ENCODE results near the gene ELOVL7. TPM values are rescaled to one million over a fixed set of nuclear protein-coding genes. Genes with fewer than 3 reads are reported as not detected.

Gene ELOVL7
- total and polyA plus RNA-seq, 2 of the 8 experiments (the other 6 are each of a cell fraction or from before 2014, with no cell fraction given), result 3.1 to 5.1 TPM

DNA sequence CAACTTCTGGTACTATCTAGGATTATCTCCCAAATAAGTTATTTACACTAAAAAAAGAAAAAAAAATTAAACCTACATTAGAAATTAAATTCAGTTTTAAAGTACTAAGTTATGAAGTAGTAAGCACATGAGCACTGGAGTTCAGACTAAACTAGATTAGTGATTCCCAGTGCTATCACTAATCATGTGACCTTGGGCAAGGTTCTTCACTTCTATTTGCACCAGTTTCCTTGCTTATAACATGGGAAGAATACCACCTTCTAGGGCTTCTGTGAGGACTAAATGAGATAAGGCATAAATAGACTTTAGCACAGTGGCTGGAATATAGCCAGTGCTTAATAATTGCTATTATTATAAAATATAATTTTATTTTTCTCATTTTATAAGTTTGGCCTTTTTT lies 10.5 kb downstream of the ELOVL7 start:
- no peak overlapping the region for H2BK5ac ChIP-seq (ENCODE audit: low read depth, low read length)
- H3K4ac ChIP-seq (replicated peaks; ENCODE audit: insufficient read length, low read depth, low read length), result no peak overlapping the region
- H3K36me3 ChIP-seq (ENCODE audit: control insufficient read depth in 2 of 4, insufficient read depth in 4 of 4, low read length in 3 of 4), result no peaks in the 10 kb centered on the region
- no peaks in the 10 kb centered on the region for H3K9me3 ChIP-seq (ENCODE audit: insufficient read depth in 2 of 2, low read depth in 1 of 2, low read length in 1 of 2)
- no peak overlapping the region for H2BK12ac ChIP-seq (ENCODE audit: low read depth, low read length)
- FAIRE-seq, result no peak
- no peak overlapping the region for H2AK5ac ChIP-seq (ENCODE audit: low read depth, low read length)
- no peak for DNase-seq (ENCODE audit: low read depth in 1 of 2, low spot score in 2 of 2)
- no peaks in the 10 kb centered on the region for H3K79me2 ChIP-seq (ENCODE audit: control insufficient read depth in 1 of 2, insufficient read depth in 2 of 2, low read length in 2 of 2)
- no peak overlapping the region for H4K8ac ChIP-seq (ENCODE audit: extremely low read depth, insufficient read depth, low read length)
- H3K4me1 ChIP-seq (replicated peaks in 1 of 4; ENCODE audit: control insufficient read depth in 3 of 4, insufficient read depth in 4 of 4, low read length in 3 of 4), result peaks cover 0 to 6% (median 5%) of the 10 kb centered on the region in 4 experiments; a peak in 4 of 7 replicates
- no peaks in the 10 kb centered on the region for H3K27me3 ChIP-seq (replicated peaks in 1 of 4; ENCODE audit: control insufficient read depth in 3 of 4, extremely low read depth in 1 of 4, insufficient read depth in 3 of 4, low read length in 3 of 4)
- ChIA-PET POLR2A (ENCODE audit: partially characterized antibody) (interaction anchor here (0.6 to 2.3 kb wide), 3 partner anchors 10 to 333 kb away, joined by 3 to 13 read pairs (median 4); partner anchors contain the start of gene ELOVL7), CTCF (ENCODE audit: partially characterized antibody) (interaction anchor here (0.6 to 1.5 kb wide), 4 partner anchors 35 to 1001 kb away, joined by 3 to 4 read pairs (median 3); no protein-coding TSS in a partner anchor)
- H3K14ac ChIP-seq (ENCODE audit: insufficient read length), result no peak overlapping the region
- H4K5ac ChIP-seq (ENCODE audit: insufficient read length, low read depth, low read length), result no peak overlapping the region
- no peaks in the 10 kb centered on the region for H3K23me2 ChIP-seq (ENCODE audit: low read depth, low read length)
- H3K56ac ChIP-seq (replicated peaks; ENCODE audit: insufficient read length, low read depth, low read length), result no peak overlapping the region
- no peak overlapping the region for H2BK15ac ChIP-seq (ENCODE audit: low read length)
- no peak overlapping the region for H3K9ac ChIP-seq (replicated peaks in 1 of 4; ENCODE audit: extremely low read depth in 1 of 4, low read depth in 3 of 4, low read length in 3 of 4)
- no peak overlapping the region for H2AFZ ChIP-seq (ENCODE audit: low read length)
- H2BK20ac ChIP-seq (ENCODE audit: low read length), result no peak overlapping the region
- no peaks in the 10 kb centered on the region; the same call in 1 of the 2 replicates for H3K79me1 ChIP-seq (ENCODE audit: low read depth, low read length)
- no peak overlapping the region for H3K4me2 ChIP-seq (ENCODE audit: insufficient read depth in 1 of 2, low read depth in 2 of 2, low read length in 2 of 2)
- H3K27ac ChIP-seq (ENCODE audit: low read depth, low read length), result no peak overlapping the region
- no peak overlapping the region for H4K91ac ChIP-seq (replicated peaks; ENCODE audit: insufficient read length, low read length)
- H2BK120ac ChIP-seq (replicated peaks; ENCODE audit: low read depth, low read length), result no peak overlapping the region
- no peaks in the 10 kb centered on the region for H4K20me1 ChIP-seq (replicated peaks in 1 of 2; ENCODE audit: control insufficient read depth in 1 of 2, insufficient read depth in 2 of 2, low read length in 2 of 2)
- no peak overlapping the region for H3K18ac ChIP-seq (ENCODE audit: extremely low read depth, low read length)
- H3K4me3 ChIP-seq (ENCODE audit: extremely low read depth in 1 of 4, insufficient read depth in 2 of 4, low read depth in 3 of 4, low read length in 4 of 4), result no peak overlapping the region
- H3K23ac ChIP-seq (ENCODE audit: insufficient read length), result no peak overlapping the region
- TF ChIP-seq KDM5A (IDR thresholded peaks at IDR 0.05; ENCODE audit: low read length) (no peak), SIN3A (conservative IDR thresholded peaks at IDR 0.05 in 1 of 2, IDR thresholded peaks at IDR 0.05 in 1 of 2; ENCODE audit: low read depth in 1 of 2, low read length in 2 of 2) (no peak), SIX5 (IDR thresholded peaks at IDR 0.05; ENCODE audit: low read depth, low read length) (no peak), JUND (IDR thresholded peaks at IDR 0.05; ENCODE audit: low read length) (no peak), POU5F1 (IDR thresholded peaks at IDR 0.05; ENCODE audit: low read depth, low read length) (no peak), BACH1 (IDR thresholded peaks at IDR 0.05; ENCODE audit: low read length) (no peak), SP4 (IDR thresholded peaks at IDR 0.05; ENCODE audit: low read length) (no peak), EZH2 (IDR thresholded peaks at IDR 0.05; ENCODE audit: low read depth, low read length, severe bottlenecking) (no peak), RAD21 (IDR thresholded peaks at IDR 0.05 in 1 of 2, conservative IDR thresholded peaks at IDR 0.05 in 1 of 2; ENCODE audit: low read depth in 2 of 2, low read length in 2 of 2) (no peak), BCL11A (IDR thresholded peaks at IDR 0.05; ENCODE audit: low read depth in 2 of 2, low read length in 2 of 2) (no peak), RFX5 (IDR thresholded peaks at IDR 0.05; ENCODE audit: borderline replicate concordance, low read depth, low read length) (no peak)
- TF ChIP-seq, protein P1, sequence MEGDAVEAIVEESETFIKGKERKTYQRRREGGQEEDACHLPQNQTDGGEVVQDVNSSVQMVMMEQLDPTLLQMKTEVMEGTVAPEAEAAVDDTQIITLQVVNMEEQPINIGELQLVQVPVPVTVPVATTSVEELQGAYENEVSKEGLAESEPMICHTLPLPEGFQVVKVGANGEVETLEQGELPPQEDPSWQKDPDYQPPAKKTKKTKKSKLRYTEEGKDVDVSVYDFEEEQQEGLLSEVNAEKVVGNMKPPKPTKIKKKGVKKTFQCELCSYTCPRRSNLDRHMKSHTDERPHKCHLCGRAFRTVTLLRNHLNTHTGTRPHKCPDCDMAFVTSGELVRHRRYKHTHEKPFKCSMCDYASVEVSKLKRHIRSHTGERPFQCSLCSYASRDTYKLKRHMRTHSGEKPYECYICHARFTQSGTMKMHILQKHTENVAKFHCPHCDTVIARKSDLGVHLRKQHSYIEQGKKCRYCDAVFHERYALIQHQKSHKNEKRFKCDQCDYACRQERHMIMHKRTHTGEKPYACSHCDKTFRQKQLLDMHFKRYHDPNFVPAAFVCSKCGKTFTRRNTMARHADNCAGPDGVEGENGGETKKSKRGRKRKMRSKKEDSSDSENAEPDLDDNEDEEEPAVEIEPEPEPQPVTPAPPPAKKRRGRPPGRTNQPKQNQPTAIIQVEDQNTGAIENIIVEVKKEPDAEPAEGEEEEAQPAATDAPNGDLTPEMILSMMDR (IDR thresholded peaks at IDR 0.05; ENCODE audit: control extremely low read depth in 1 of 3, insufficient read depth in 1 of 3, low read depth in 1 of 3, low read length in 3 of 3), result no peak
